H1 (cell line): ENCODE results near the gene LGALS1. TPM values are rescaled to one million over a fixed set of nuclear protein-coding genes. Genes with fewer than 3 reads are reported as not detected.
A peak's percentile ranks its signal among the peaks of the same experiment; 100 is the strongest.

Source experiments
- CTCF ChIA-PET: fragments of 300-600 bp; sonication (Branson Sonifier 250); formaldehyde crosslinking; loops from one replicate; lab custom pipeline; 2021; ENCODE audit not compliant: partially characterized antibody; lab: Charles Lee
- POLR2A ChIA-PET: fragments of 300-600 bp; sonication (Branson Sonifier 250); formaldehyde crosslinking; loops from one replicate; lab custom pipeline; 2021; ENCODE audit warnings: inconsistent platforms; ENCODE audit not compliant: partially characterized antibody; lab: Charles Lee
- DNase-seq, 2 experiments: peaks; one replicate each; pipeline versions ENCODE4 v3.0.0 to v3.0.0-alpha.2; 2010 to 2022; ENCODE audit warnings: low spot score in 2 of 2, low read depth in 1 of 2, mixed read lengths in 1 of 2
- FAIRE-seq: peaks from 2 replicates; lab custom pipeline; 2011; peaks lifted over from hg19 to GRCh38; lab: Jason Lieb, UNC
- H2AFZ ChIP-seq: 2 replicates; pipeline ENCODE4 v1.8.1; 2012; ENCODE audit warnings: low read length, inconsistent platforms
- H2AK5ac ChIP-seq: 2 replicates; pipeline ENCODE4 v1.6.1; 2013; ENCODE audit warnings: low read depth, low read length
- H2BK120ac ChIP-seq: replicated peaks from 2 replicates; pipeline ENCODE3; 2013; ENCODE audit warnings: low read depth, low read length, inconsistent platforms
- H2BK12ac ChIP-seq: 2 replicates; pipeline ENCODE4 v1.6.1; 2013; ENCODE audit warnings: low read depth, low read length
- H2BK15ac ChIP-seq: 2 replicates; pipeline ENCODE4 v1.6.1; 2013; ENCODE audit warnings: low read length
- H2BK20ac ChIP-seq: 2 replicates; pipeline ENCODE4 v1.6.1; 2013; ENCODE audit warnings: low read length
- H2BK5ac ChIP-seq: 2 replicates; pipeline ENCODE4 v1.6.1; 2013; ENCODE audit warnings: low read depth, low read length
- H3K14ac ChIP-seq: 2 replicates; pipeline ENCODE4 v1.6.1; 2013; ENCODE audit warnings: inconsistent platforms; ENCODE audit not compliant: insufficient read length
- H3K18ac ChIP-seq: 2 replicates; pipeline ENCODE4 v1.6.1; 2013; ENCODE audit warnings: low read length; ENCODE audit errors: extremely low read depth
- H3K23ac ChIP-seq: 2 replicates; pipeline ENCODE4 v1.6.1; 2013; ENCODE audit warnings: inconsistent platforms; ENCODE audit not compliant: insufficient read length
- H3K23me2 ChIP-seq: 2 replicates; pipeline ENCODE4 v1.6.1; 2013; ENCODE audit warnings: low read depth, low read length
- H3K27ac ChIP-seq: 2 replicates; pipeline ENCODE4 v1.6.1; 2011; ENCODE audit warnings: low read depth, low read length, inconsistent platforms
- H3K27me3 ChIP-seq, 4 experiments: replicated peaks in 1 of 4; 1 replicate in 1 of 4; 2 replicates in 3 of 4; pipeline versions ENCODE4 v1.6.1 to v1.8.1; 2011 to 2013; ENCODE audit warnings: low read length in 3 of 4, mild to moderate bottlenecking in 3 of 4, inconsistent platforms in 2 of 4, mixed read lengths in 2 of 4, moderate library complexity in 1 of 4; ENCODE audit not compliant: control insufficient read depth in 3 of 4, insufficient read depth in 3 of 4; ENCODE audit errors: extremely low read depth in 1 of 4
- H3K36me3 ChIP-seq, 4 experiments: 2 replicates each; pipeline versions ENCODE4 v1.6.1 to v1.8.1; 2011 to 2013; ENCODE audit warnings: mild to moderate bottlenecking in 4 of 4, low read length in 3 of 4, moderate library complexity in 2 of 4, control low read depth in 1 of 4, inconsistent platforms in 1 of 4; ENCODE audit not compliant: insufficient read depth in 4 of 4, control insufficient read depth in 2 of 4
- H3K4ac ChIP-seq: replicated peaks from 2 replicates; pipeline ENCODE3; 2013; ENCODE audit warnings: low read length, low read depth, mixed read lengths, inconsistent platforms; ENCODE audit not compliant: insufficient read length
- H3K4me1 ChIP-seq, 4 experiments: replicated peaks in 1 of 4; 1 replicate in 1 of 4; 2 replicates in 3 of 4; pipeline versions ENCODE4 v1.6.1 to v1.8.1; 2011 to 2013; ENCODE audit warnings: low read length in 3 of 4, inconsistent platforms in 2 of 4, mixed read lengths in 1 of 4; ENCODE audit not compliant: insufficient read depth in 4 of 4, control insufficient read depth in 3 of 4
- H3K4me2 ChIP-seq, 2 experiments: 2 replicates each; pipeline versions ENCODE4 v1.6.1 to v1.8.1; 2011 to 2013; ENCODE audit warnings: low read depth in 2 of 2, low read length in 2 of 2, control low read depth in 1 of 2, inconsistent platforms in 1 of 2, mild to moderate bottlenecking in 1 of 2; ENCODE audit not compliant: insufficient read depth in 1 of 2
- H3K4me3 ChIP-seq, 4 experiments: fragments of 200-600, 300-600 bp in 1 of 4; sonication (generic), shearing (Covaris generic), sonication (Bioruptor Twin) in 1 of 4; 2 replicates each; pipeline versions ENCODE4 v1.5.1 to v1.8.1; 2011 to 2016; ENCODE audit warnings: low read length in 4 of 4, low read depth in 3 of 4, control low read depth in 2 of 4, inconsistent platforms in 2 of 4, mild to moderate bottlenecking in 2 of 4, mixed read lengths in 1 of 4, moderate library complexity in 1 of 4; ENCODE audit not compliant: insufficient read depth in 2 of 4; ENCODE audit errors: extremely low read depth in 1 of 4
- H3K56ac ChIP-seq: replicated peaks from 2 replicates; pipeline ENCODE3; 2013; ENCODE audit warnings: low read depth, mild to moderate bottlenecking, mixed read lengths, low read length, inconsistent platforms; ENCODE audit not compliant: insufficient read length
- H3K79me1 ChIP-seq: 2 replicates; pipeline ENCODE4 v1.6.1; 2013; ENCODE audit warnings: low read depth, low read length, control low read depth
- H3K79me2 ChIP-seq, 2 experiments: 2 replicates each; pipeline versions ENCODE4 v1.6.1 to v1.8.1; 2012 to 2013; ENCODE audit warnings: low read length in 2 of 2, mild to moderate bottlenecking in 2 of 2, inconsistent platforms in 1 of 2; ENCODE audit not compliant: insufficient read depth in 2 of 2, control insufficient read depth in 1 of 2
- H3K9ac ChIP-seq, 4 experiments: replicated peaks in 1 of 4; 1 replicate in 1 of 4; 2 replicates in 3 of 4; pipeline versions ENCODE4 v1.6.1 to v1.8.1; 2011 to 2013; ENCODE audit warnings: low read depth in 3 of 4, low read length in 3 of 4, control low read depth in 2 of 4, mild to moderate bottlenecking in 2 of 4, moderate library complexity in 2 of 4, inconsistent platforms in 1 of 4; ENCODE audit errors: extremely low read depth in 1 of 4
- H3K9me3 ChIP-seq, 2 experiments: 2 replicates each; pipeline versions ENCODE4 v1.6.1 to v1.8.1; 2012 to 2013; ENCODE audit warnings: mild to moderate bottlenecking in 2 of 2, moderate library complexity in 2 of 2, control low read depth in 1 of 2, inconsistent platforms in 1 of 2, low read depth in 1 of 2, low read length in 1 of 2, mixed read lengths in 1 of 2; ENCODE audit not compliant: insufficient read depth in 2 of 2
- H4K20me1 ChIP-seq, 2 experiments: replicated peaks in 1 of 2; 2 replicates each; pipeline versions ENCODE3 to v1.8.1; 2011 to 2013; ENCODE audit warnings: inconsistent platforms in 2 of 2, low read length in 2 of 2, mild to moderate bottlenecking in 1 of 2; ENCODE audit not compliant: insufficient read depth in 2 of 2, control insufficient read depth in 1 of 2
- H4K5ac ChIP-seq: 2 replicates; pipeline ENCODE4 v1.6.1; 2013; ENCODE audit warnings: low read length, low read depth, mixed read lengths, inconsistent platforms; ENCODE audit not compliant: insufficient read length
- H4K8ac ChIP-seq: 2 replicates; pipeline ENCODE4 v1.8.0; 2013; ENCODE audit warnings: mild to moderate bottlenecking, moderate library complexity, low read length, inconsistent platforms; ENCODE audit not compliant: insufficient read depth; ENCODE audit errors: extremely low read depth
- H4K91ac ChIP-seq: replicated peaks from 2 replicates; pipeline ENCODE3; 2013; ENCODE audit warnings: low read length, mixed read lengths, inconsistent platforms; ENCODE audit not compliant: insufficient read length
- BRCA1 ChIP-seq: IDR thresholded peaks from 2 replicates; pipeline ENCODE4 v1.6.1; 2012; ENCODE audit warnings: low read depth, low read length, improper control_type of control experiment
- KDM5A ChIP-seq: fragments of 200-600 bp; IDR thresholded peaks from 2 replicates; pipeline ENCODE4 v1.7.1; 2012; ENCODE audit warnings: mild to moderate bottlenecking, low read length, inconsistent platforms, mixed read lengths
- SP4 ChIP-seq: IDR thresholded peaks from 2 replicates; pipeline ENCODE4 v1.6.1; 2012; ENCODE audit warnings: low read length, inconsistent platforms
- WGBS, 2 experiments: shearing (Covaris generic) in 1 of 2; methylation state at CpG; one replicate each; pipeline versions ENCODE4 v1.1.6 to v1.1.7; 2013 to 2015; ENCODE audit warnings: low lambda C conversion rate in 2 of 2, mixed read lengths in 2 of 2, inconsistent platforms in 1 of 2, low coverage in 1 of 2, missing lambda C conversion rate in 1 of 2; ENCODE audit not compliant: insufficient replicate concordance in 2 of 2, insufficient coverage in 1 of 2, insufficient read length in 1 of 2; ENCODE audit errors: extremely low coverage in 1 of 2, missing lambda C conversion rate in 1 of 2; 5-methylcytosine and 5-hydroxymethylcytosine counted together
- polyA plus RNA-seq, 7 experiments: library from polyadenylated mRNA; depleted of rRNA in 3 of 7; stranded (reverse) in 5 of 7; unstranded in 2 of 7; fragments of >200 nt in 5 of 7; fragments of 200-250 nt in 2 of 7; gene quantifications; 1 replicate in 5 of 7; 2 replicates in 1 of 7; 4 replicates in 1 of 7; pipeline versions ENCODE4 v1.2.1 to v1.2.3, GENCODE V29; 2011 to 2013; ENCODE audit warnings: missing spikeins in 2 of 7, mixed read lengths in 2 of 7
- total RNA-seq: library from RNA; stranded (reverse); fragmentation: NEBNext Ultra II Directional; extraction: Animal tissue kit (Norgen Biotek cat#: 25700); gene quantifications from 2 replicates; pipeline ENCODE4 v1.2.1, GENCODE V29; 2021

Gene LGALS1
- total and polyA plus RNA-seq, 2 of the 8 experiments (the other 6 are each of a cell fraction or from before 2014, with no cell fraction given), result 12.0 to 92.4 TPM

GRCh38 chr22:37674248-37674647 is 1.2 kb upstream of the LGALS1 start:
- Histone ChIP-seq H2AFZ (no peak overlapping the region), H3K4me2 (no peak overlapping the region), H4K5ac (no peak overlapping the region), H3K23ac (no peak overlapping the region), H3K9me3 (no peaks in the 10 kb centered on the region), H3K14ac (no peak overlapping the region), H4K20me1 (peaks cover 0 to 2% of the 10 kb centered on the region in 2 experiments), H3K56ac (no peak overlapping the region), H3K4ac (no peak overlapping the region), H4K8ac (no peak overlapping the region), H4K91ac (no peak overlapping the region), H2BK5ac (no peak overlapping the region), H3K4me1 (peaks cover 0 to 19% (median 13%) of the 10 kb centered on the region in 4 experiments; a peak in 6 of 7 replicates), H2BK20ac (no peak overlapping the region), H3K79me2 (0 out of 4 replicates have a peak, but pooled peaks cover 0 to 2% of the 10 kb centered on the region in 2 experiments), H3K23me2 (peaks cover 2% of the 10 kb centered on the region; the same call in 1 of the 2 replicates), H2BK15ac (no peak overlapping the region), H3K36me3 (no peaks in the 10 kb centered on the region), H3K79me1 (no peaks in the 10 kb centered on the region), H2BK12ac (0 out of 2 replicates have a peak overlapping the region, but pooled peaks have one; percentile 27), H3K4me3 (no peak overlapping the region), H3K9ac (no peak overlapping the region), H3K27me3 (peaks cover 0 to 2% (median 0%) of the 10 kb centered on the region in 4 experiments; a peak in 1 of 7 replicates), H2AK5ac (peak overlapping the region; percentile 24; the same call in 1 of the 2 replicates), H3K18ac (no peak overlapping the region), H3K27ac (no peak overlapping the region), H2BK120ac (no peak overlapping the region)
- DNase-seq, result no peak
- ChIA-PET POLR2A (interaction anchor here (0.5 to 1.6 kb wide), 3 partner anchors 11 to 130 kb away, joined by 3 read pairs; a partner anchor contains a TSS), CTCF (interaction anchor here (0.8 to 16.3 kb wide), 6 partner anchors 12 to 57 kb away, joined by 3 to 261 read pairs (median 4); partner anchors contain the start of genes SH3BP1 and TRIOBP)
- WGBS, 2 experiments, result 88% methylated on average over 12 of the region's 12 CpGs; no CpG with 5 or more reads in 1 of the 2 experiments
- no peak for FAIRE-seq
- TF ChIP-seq SP4 (no peak), BRCA1 (no peak), KDM5A (no peak)
